Endothelial cell of hepatic sinusoid (primary cell): ENCODE data around the gene SELENOI.
"Not testable (repeated sequence)": the region's sequence is repeated elsewhere in the genome, so short reads cannot be mapped to it uniquely, and the experiment has no call there.

Experiments used
- in situ Hi-C: cut with HindIII; loops from 2 replicates; pipeline ENCODE4 v1.10.0; 2017; ENCODE audit warnings: low sequenced_read_pairs

Gene SELENOI

DNA sequence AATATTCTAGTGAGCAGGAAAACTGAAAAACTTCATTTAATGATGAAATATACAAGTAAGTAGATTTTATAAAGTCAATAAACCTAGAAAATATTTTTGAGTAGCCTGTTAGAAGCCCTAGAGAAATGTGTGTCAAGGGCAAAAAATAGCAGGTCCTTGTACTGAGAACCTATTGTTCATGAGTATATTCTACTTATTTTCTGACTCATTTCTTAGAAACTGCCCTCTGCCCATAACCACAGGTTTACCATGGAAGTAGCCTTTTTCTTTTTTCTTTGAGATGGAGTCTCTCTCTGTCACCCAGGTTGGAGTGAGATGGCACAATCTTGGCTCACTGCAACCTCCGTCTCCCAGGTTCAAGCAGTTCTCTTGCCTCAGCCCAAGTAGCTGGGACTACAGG lies 19.4 kb upstream of the SELENOI start:
- in situ Hi-C loops: no loop called here

DNA sequence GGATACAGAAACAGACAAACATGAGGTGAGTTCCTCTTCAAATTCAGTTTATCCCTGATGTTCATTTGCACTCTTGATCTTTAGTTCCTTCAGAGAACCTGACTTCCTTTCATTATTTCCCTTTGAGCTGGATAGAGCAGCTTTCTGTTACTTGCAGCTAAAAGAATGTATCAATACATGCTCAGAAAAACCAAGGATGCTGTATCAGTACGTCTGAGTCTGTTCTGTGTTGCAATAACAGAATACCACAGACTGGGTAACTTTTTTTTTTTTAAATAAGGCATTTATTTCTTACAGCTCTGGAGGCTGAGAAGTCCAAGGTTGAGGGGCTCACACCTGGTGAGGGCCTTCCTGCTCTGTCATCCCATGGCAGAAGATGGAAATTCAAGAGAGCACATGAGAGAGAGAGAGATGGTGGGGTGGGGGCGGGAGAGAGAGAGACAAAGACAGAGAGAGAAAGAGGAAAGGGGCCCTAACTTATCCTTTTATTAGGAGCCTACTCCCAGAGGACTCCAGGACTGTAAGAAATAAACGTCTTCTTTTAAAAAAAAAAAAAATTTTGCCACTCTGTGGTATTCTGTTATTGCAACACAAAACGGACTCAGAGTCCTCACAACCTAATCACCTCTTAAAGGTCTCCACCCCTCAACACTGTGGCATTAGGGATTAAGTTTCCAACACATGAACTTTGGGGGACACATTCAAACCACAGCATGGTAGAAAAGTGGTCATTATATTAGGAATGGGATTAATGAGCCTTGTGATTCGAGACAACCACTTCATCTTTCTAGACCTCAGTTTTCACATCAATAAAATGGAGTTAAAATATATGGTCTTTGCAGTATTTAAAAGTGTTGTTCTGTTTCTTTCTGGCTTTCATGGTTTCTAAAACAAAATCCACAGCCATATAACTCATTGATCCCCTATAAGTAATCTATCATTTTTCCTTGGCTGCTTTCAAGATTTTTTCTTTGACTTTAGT lies 18.4 kb upstream of the SELENOI start:
- in situ Hi-C loops: no loop called here

GRCh38 chr2:26329083-26329482 lies 16.9 kb upstream of the SELENOI start:
- in situ Hi-C loops: not testable (repeated sequence)

GRCh38 chr2:26330114-26330549 lies 15.8 kb upstream of the SELENOI start:
- in situ Hi-C loops: no loop called here

- in situ Hi-C loops: no loop called here
Observed at GRCh38 chr2:26330604-26331003, 15.3 kb upstream of the SELENOI start.

- in situ Hi-C loops: not testable (repeated sequence)
Observed at GRCh38 chr2:26331321-26331720, 14.6 kb upstream of the SELENOI start.

DNA sequence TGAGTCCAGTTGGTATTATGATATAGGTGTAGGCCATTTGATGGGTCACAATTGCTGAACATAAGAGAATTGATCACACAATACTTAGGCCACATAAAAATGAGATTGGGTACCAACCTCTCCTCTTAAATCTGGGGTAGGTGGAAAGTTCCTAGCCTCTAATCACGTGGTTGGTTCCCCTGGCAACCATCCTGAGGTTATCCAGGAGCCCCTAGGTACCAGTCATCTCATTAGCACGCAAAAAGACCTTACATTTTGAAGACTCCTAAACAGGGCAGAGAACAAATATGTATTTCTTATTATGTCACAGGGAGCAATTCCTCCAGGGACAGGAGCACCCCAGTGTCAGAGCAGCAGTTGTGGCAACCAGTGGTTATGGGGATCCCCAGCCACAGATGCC lies 12.7 kb upstream of the SELENOI start:
- in situ Hi-C loops: no loop called here

- in situ Hi-C loops: no loop called here
Observed at GRCh38 chr2:26335231-26335630, 10.7 kb upstream of the SELENOI start.

DNA sequence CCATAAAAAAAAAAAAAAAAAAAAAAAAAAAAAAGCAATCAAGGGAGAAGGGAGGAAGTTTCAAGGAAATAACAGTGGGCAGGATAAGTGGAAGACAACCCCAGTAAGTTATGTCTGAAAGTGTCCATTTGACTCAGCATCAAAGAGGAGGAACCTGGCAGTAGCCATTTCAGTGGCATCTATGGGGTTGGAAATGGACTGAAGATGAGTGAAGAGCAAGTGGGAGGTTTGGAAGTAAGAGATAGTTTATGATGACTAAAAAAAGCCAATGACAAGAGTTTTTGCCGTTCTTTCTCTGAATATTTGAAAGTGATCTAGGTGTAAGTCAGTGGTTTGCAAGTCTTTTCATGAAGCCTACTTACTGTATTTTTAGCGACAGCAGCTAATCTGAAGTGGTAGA lies 9.2 kb upstream of the SELENOI start:
- in situ Hi-C loops: no loop called here

DNA sequence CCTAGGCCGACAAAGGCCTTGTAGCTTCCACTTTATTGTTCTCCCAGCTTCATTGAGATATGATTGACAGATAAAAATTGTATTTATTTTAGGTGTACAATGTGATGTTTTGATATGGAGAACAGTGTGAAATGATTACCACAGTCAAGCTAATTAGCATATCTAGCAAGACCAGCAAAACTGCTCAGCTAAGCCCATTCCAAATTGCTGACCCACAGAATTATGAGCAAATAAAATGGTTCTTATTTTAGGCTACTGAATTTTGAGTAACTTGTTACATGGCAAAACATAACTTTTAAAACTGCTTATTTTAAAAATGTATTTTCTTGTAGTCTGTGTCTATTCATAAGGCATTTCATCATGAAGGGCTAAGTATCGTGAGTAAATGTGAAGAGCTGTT lies 8.6 kb upstream of the SELENOI start:
- in situ Hi-C loops: no loop called here

- in situ Hi-C loops: no loop called here
Observed at GRCh38 chr2:26340831-26341230, 5.1 kb upstream of the SELENOI start.

DNA sequence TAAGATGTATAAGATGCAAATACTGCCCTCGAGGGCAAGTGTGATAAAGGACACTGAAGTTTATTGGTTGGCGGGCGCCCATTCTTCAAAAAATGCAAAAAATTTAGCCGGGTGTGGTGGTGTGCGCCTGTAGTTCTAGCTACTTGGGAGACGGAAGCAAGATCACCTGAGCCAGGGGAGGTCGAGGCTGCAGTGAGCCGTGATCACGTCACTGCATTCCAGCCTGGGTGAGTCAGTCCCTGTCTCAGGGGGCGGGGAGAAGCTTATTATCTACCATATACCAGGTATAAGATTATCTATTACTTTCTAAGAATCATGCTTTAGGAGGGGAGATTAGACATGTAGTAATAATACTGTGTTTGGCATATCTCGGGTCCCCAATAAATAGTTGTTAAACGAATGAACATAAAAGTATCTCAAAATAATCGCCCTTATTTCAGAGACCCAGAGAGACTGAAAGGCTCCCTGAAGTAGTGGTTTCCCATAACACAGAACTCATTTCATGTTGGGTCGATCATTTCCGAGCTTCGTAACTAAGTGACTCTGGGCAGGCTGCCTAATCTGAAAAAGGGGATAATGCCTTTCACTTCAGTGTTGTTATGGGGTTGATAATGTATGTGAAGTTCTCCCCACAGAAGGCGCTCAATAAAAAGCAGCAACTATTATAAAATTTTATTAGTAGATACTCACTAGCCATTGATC lies 1.2 kb upstream of the SELENOI start:
- in situ Hi-C loops: no loop called here

DNA sequence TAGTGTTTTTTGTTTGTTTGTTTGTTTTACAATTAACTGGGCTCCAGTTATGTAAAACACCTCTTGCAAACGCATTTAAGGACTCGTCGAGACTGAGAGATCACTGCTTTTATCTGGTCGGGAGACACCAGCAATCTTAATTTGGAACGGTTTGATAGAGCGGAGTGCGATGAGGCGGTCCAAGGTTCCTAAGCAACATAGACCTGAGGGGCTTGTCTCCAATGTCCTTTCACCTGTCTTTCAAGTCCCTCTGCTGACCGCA lies 729 bp upstream of the SELENOI start:
- in situ Hi-C loops: no loop called here

GRCh38 chr2:26346454-26347053 lies 611 bp downstream of the SELENOI start, which contains the start of gene ADGRF3:
Gene ADGRF3, minus strand, starts transcription at chr2:26346789. Its CDS starts 555 bp downstream, at chr2:26346234.
- in situ Hi-C loops: no loop called here

GRCh38 chr2:26347286-26347865 lies 1.4 kb downstream of the SELENOI start:
- in situ Hi-C loops: no loop called here

DNA sequence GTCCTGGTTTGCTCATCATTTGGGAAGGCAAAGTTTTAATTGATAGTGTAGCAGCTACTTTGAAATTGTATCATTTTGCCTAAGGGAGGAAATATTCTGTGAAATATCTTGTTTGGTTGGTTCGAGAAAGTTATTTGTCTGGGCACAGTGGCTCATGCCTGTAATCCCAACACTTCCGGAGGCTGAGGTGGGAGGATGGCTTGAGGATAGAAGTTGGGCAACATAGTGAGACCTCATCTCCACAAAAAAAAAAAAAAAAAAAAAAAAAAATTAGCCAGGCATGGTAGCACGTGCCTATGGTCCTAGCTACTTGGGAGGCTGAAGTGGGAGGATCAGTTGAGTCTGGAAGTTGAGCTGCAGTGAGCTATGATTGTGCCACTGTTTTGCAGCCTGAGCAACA lies 3.7 kb downstream of the SELENOI start:
- in situ Hi-C loops: no loop called here

GRCh38 chr2:26351375-26352090 lies 5.6 kb downstream of the SELENOI start:
- in situ Hi-C loops: no loop called here

DNA sequence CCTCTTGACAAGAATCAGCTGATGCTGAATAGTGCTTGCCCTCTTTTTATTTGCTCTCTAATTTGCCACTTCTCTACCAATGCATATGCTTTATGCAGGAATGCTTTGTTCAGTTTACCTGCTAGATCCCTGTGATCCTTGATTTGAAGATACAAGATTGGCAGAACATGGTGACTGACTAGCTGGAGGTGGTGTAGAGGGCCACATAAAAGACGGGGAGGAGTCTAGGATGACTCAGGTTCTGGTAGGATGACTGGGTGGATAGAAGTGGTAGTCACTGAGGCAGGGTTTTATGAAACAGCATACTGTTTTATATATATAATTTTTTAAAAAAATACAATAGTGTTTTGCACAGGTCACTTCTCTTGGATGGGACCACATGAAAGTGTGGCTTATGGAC lies 6.9 kb downstream of the SELENOI start:
- in situ Hi-C loops: no loop called here

- in situ Hi-C loops: not testable (repeated sequence)
Observed at GRCh38 chr2:26354469-26354868, 8.5 kb downstream of the SELENOI start.

- in situ Hi-C loops: no loop called here
Observed at GRCh38 chr2:26355038-26355995, 9.4 kb downstream of the SELENOI start.
